CD8-positive, alpha-beta memory T cell (primary cell): ENCODE results near the gene ODAD3. TPM values are rescaled to one million over a fixed set of nuclear protein-coding genes. Genes with fewer than 3 reads are reported as not detected.
A peak's percentile ranks its signal among the peaks of the same experiment; 100 is the strongest.
"Not testable (repeated sequence)": the region's sequence is repeated elsewhere in the genome, so short reads cannot be mapped to it uniquely, and the experiment has no call there.

ENCODE experiments used
- CTCF ChIA-PET: fragments of 350-600 bp; sonication (Branson Sonifier 250); formaldehyde crosslinking; loops from one replicate; lab custom pipeline; 2021; ENCODE audit warnings: antibody characterized with exemption; lab: Charles Lee
- POLR2A ChIA-PET: fragments of 350-600 bp; sonication (Branson Sonifier 250); formaldehyde crosslinking; loops from one replicate; lab custom pipeline; 2021; ENCODE audit warnings: antibody characterized with exemption; lab: Charles Lee
- DNase-seq, 5 donors: peaks; one replicate each; pipeline versions ENCODE4 v3.0.0 to v3.0.0-alpha.2; 2020 to 2022; ENCODE audit warnings: mixed read lengths in 1 of 5
- H3K27ac ChIP-seq: one replicate; pipeline ENCODE4 v1.7.0; 2013; ENCODE audit warnings: low read depth, mild to moderate bottlenecking, low read length, moderate library complexity
- H3K27me3 ChIP-seq: 2 replicates; pipeline ENCODE4 v1.7.0; 2013; ENCODE audit warnings: low read length, mild to moderate bottlenecking; ENCODE audit not compliant: insufficient read depth, poor library complexity, severe bottlenecking
- H3K36me3 ChIP-seq: 2 replicates; pipeline ENCODE4 v1.7.0; 2013; ENCODE audit warnings: mild to moderate bottlenecking, low read length, moderate library complexity; ENCODE audit not compliant: insufficient read depth
- H3K4me1 ChIP-seq: 2 replicates; pipeline ENCODE4 v1.7.0; 2013; ENCODE audit warnings: mild to moderate bottlenecking, low read length, moderate library complexity; ENCODE audit not compliant: insufficient read depth
- H3K4me3 ChIP-seq: 2 replicates; pipeline ENCODE4 v1.7.0; 2013; ENCODE audit warnings: mild to moderate bottlenecking, low read length
- H3K9me3 ChIP-seq: 2 replicates; pipeline ENCODE4 v1.7.0; 2013; ENCODE audit warnings: mild to moderate bottlenecking, low read length
- H3K27ac Mint-ChIP-seq, 8 donors: one replicate each; pipeline ENCODE4 v1.8.0; 2020 to 2021; ENCODE audit warnings: mixed read lengths in 8 of 8, mild to moderate bottlenecking in 6 of 8, inconsistent platforms in 3 of 8, moderate library complexity in 3 of 8
- H3K27me3 Mint-ChIP-seq, 2 donors: one replicate each; pipeline ENCODE4 v1.8.0; 2020 to 2021; ENCODE audit warnings: mixed read lengths in 2 of 2, mild to moderate bottlenecking in 1 of 2, moderate library complexity in 1 of 2
- H3K36me3 Mint-ChIP-seq, 3 donors: one replicate each; pipeline ENCODE4 v1.8.0; 2020 to 2021; ENCODE audit warnings: mixed read lengths in 3 of 3, inconsistent platforms in 1 of 3, mild to moderate bottlenecking in 1 of 3
- H3K4me1 Mint-ChIP-seq, 3 donors: one replicate each; pipeline ENCODE4 v1.8.0; 2020 to 2021; ENCODE audit warnings: mixed read lengths in 3 of 3, inconsistent platforms in 1 of 3, mild to moderate bottlenecking in 1 of 3
- H3K4me3 Mint-ChIP-seq, 7 donors: one replicate each; pipeline ENCODE4 v1.8.0; 2020 to 2021; ENCODE audit warnings: mixed read lengths in 7 of 7, mild to moderate bottlenecking in 6 of 7, moderate library complexity in 4 of 7, inconsistent platforms in 2 of 7
- H3K9me3 Mint-ChIP-seq, 5 donors: one replicate each; pipeline ENCODE4 v1.8.0; 2020 to 2022; ENCODE audit warnings: mixed read lengths in 5 of 5, mild to moderate bottlenecking in 3 of 5, moderate library complexity in 2 of 5, inconsistent platforms in 1 of 5
- polyA plus RNA-seq: library from polyadenylated mRNA; unstranded; fragments of 300-500 nt; fragmentation: Illumina TruSeq; gene quantifications from one replicate; pipeline ENCODE4 v1.2.3, GENCODE V29; 2021
- total RNA-seq, 2 experiments: library from RNA; stranded (reverse); gene quantifications; one replicate each; pipeline ENCODE4 v1.2.3, GENCODE V29; 2021

The ODAD3 gene
- total and polyA plus RNA-seq, 3 experiments from 2014 or later, result 0.11 to 0.24 TPM; not detected in 1

GRCh38 chr19:11465600-11465999 lies 30.7 kb upstream of the ODAD3 start:
- Mint-ChIP-seq H3K36me3 (no peaks in the 10 kb centered on the region), H3K9me3 (no peaks in the 10 kb centered on the region)
- POLR2A ChIA-PET, result no interaction called here

GRCh38 chr19:11464333-11465265 lies 29.7 kb upstream of the ODAD3 start:
- H3K9me3 Mint-ChIP-seq, result no peaks in the 10 kb centered on the region
- Histone ChIP-seq H3K36me3 (no peaks in the 10 kb centered on the region), H3K27ac (no peak overlapping the region), H3K4me1 (no peaks in the 10 kb centered on the region), H3K4me3 (no peak overlapping the region), H3K9me3 (no peaks in the 10 kb centered on the region), H3K27me3 (no peaks in the 10 kb centered on the region)
- no peak overlapping the region for H3K4me3 Mint-ChIP-seq
- no peak for DNase-seq
- H3K27me3 Mint-ChIP-seq, result peaks cover 6 to 19% of the 10 kb centered on the region in 2 donors
- ChIA-PET POLR2A (no interaction called here), CTCF (no interaction called here)
- H3K27ac Mint-ChIP-seq, result no peak overlapping the region
- peaks cover 0 to 3% (median 0%) of the 10 kb centered on the region in 3 donors for H3K4me1 Mint-ChIP-seq
- no peaks in the 10 kb centered on the region for H3K36me3 Mint-ChIP-seq

More at GRCh38 chr19:11465600-11465999, 30.7 kb upstream of the ODAD3 start:
- no peaks in the 10 kb centered on the region for H3K27me3 ChIP-seq
- H3K36me3 ChIP-seq, result no peaks in the 10 kb centered on the region
- H3K27ac ChIP-seq, result no peak overlapping the region
- H3K4me3 Mint-ChIP-seq, result no peak overlapping the region
- CTCF ChIA-PET, result no interaction called here
- peaks cover 0 to 3% (median 0%) of the 10 kb centered on the region in 3 donors for H3K4me1 Mint-ChIP-seq
- H3K27me3 Mint-ChIP-seq, result peaks cover 4 to 9% of the 10 kb centered on the region in 2 donors
- H3K9me3 ChIP-seq, result no peaks in the 10 kb centered on the region
- DNase-seq, result no peak
- H3K4me1 ChIP-seq, result no peaks in the 10 kb centered on the region
- no peak overlapping the region for H3K27ac Mint-ChIP-seq
- no peak overlapping the region for H3K4me3 ChIP-seq

- ChIA-PET POLR2A (no interaction called here), CTCF (no interaction called here)
- Mint-ChIP-seq H3K27me3 (peaks cover 4 to 16% of the 10 kb centered on the region in 2 donors), H3K4me1 (peaks cover 0 to 3% (median 0%) of the 10 kb centered on the region in 3 donors), H3K9me3 (no peaks in the 10 kb centered on the region), H3K27ac (peak overlapping the region in 3 of 8 donors; percentile 21 to 43 (median 33)), H3K36me3 (no peaks in the 10 kb centered on the region), H3K4me3 (no peak overlapping the region)
- H3K27me3 ChIP-seq, result no peaks in the 10 kb centered on the region
- H3K4me1 ChIP-seq, result no peaks in the 10 kb centered on the region
- H3K36me3 ChIP-seq, result no peaks in the 10 kb centered on the region
- H3K9me3 ChIP-seq, result no peaks in the 10 kb centered on the region
- H3K4me3 ChIP-seq, result no peak overlapping the region
- no peak overlapping the region for H3K27ac ChIP-seq
- DNase-seq, result no peak
These were observed 28.5 kb upstream of the ODAD3 start for GRCh38 chr19:11463391-11463790.

- H3K4me3 ChIP-seq, result no peak overlapping the region
- CTCF ChIA-PET, result no interaction called here
- H3K4me3 Mint-ChIP-seq, result no peak overlapping the region
These were observed 26.5 kb upstream of the ODAD3 start for GRCh38 chr19:11461453-11461852.

GRCh38 chr19:11460207-11460606 lies 25.3 kb upstream of the ODAD3 start:
- Histone ChIP-seq H3K27ac (no peak overlapping the region), H3K27me3 (no peaks in the 10 kb centered on the region), H3K4me1 (no peaks in the 10 kb centered on the region), H3K4me3 (no peak overlapping the region), H3K9me3 (no peaks in the 10 kb centered on the region), H3K36me3 (no peaks in the 10 kb centered on the region)
- H3K36me3 Mint-ChIP-seq, result no peaks in the 10 kb centered on the region
- POLR2A ChIA-PET, result no interaction called here
- H3K4me3 Mint-ChIP-seq, result no peak overlapping the region
- peaks cover 0 to 3% (median 0%) of the 10 kb centered on the region in 3 donors for H3K4me1 Mint-ChIP-seq
- H3K27me3 Mint-ChIP-seq, result peaks cover 6 to 18% of the 10 kb centered on the region in 2 donors
- no peaks in the 10 kb centered on the region for H3K9me3 Mint-ChIP-seq
- CTCF ChIA-PET, result no interaction called here
- H3K27ac Mint-ChIP-seq, result no peak overlapping the region
- DNase-seq, result no peak

More at GRCh38 chr19:11461453-11461852, 26.5 kb upstream of the ODAD3 start:
- Mint-ChIP-seq H3K9me3 (no peaks in the 10 kb centered on the region), H3K27me3 (peaks cover 7 to 18% of the 10 kb centered on the region in 2 donors), H3K36me3 (no peaks in the 10 kb centered on the region), H3K4me1 (peaks cover 0 to 3% (median 0%) of the 10 kb centered on the region in 3 donors), H3K27ac (peak overlapping the region in 1 of 8 donors; percentile 19)
- POLR2A ChIA-PET, result no interaction called here
- no peaks in the 10 kb centered on the region for H3K36me3 ChIP-seq
- H3K27me3 ChIP-seq, result no peaks in the 10 kb centered on the region
- H3K4me1 ChIP-seq, result no peaks in the 10 kb centered on the region
- no peak overlapping the region for H3K27ac ChIP-seq
- no peaks in the 10 kb centered on the region for H3K9me3 ChIP-seq
- no peak for DNase-seq

DNA sequence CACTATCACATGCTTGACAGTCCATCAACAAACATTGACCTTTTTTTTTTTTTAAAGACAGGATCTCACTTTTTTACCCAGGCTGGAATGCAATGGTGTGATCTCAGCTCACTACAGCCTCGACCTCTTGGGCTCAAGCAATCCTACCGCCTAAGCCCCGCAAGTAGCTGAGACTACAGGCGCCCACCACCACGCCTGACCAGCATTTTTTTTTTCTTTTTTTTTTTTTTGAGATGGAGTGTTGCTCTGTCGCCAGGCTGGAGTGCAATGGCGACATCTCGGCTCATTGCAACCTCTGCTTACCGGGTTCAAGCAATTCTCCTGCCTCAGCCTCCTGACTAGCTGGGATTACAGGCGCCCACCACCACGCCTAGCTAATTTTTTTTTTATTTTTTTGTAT lies 24.0 kb upstream of the ODAD3 start:
- POLR2A ChIA-PET, result not testable (repeated sequence)
- CTCF ChIA-PET, result interaction anchor here (1.2 kb wide), 1 partner anchor 300 kb away, joined by 3 read pairs; no protein-coding TSS in a partner anchor

GRCh38 chr19:11458236-11458900 lies 23.4 kb upstream of the ODAD3 start:
- POLR2A ChIA-PET, result no interaction called here

More for the DNA sequence above, 24.0 kb upstream of the ODAD3 start:
- H3K36me3 ChIP-seq, H3K36me3 Mint-ChIP-seq, H3K4me3 Mint-ChIP-seq, H3K27me3 ChIP-seq, H3K9me3 ChIP-seq, H3K4me1 Mint-ChIP-seq, H3K27ac ChIP-seq, H3K9me3 Mint-ChIP-seq, H3K4me1 ChIP-seq, H3K4me3 ChIP-seq, H3K27ac Mint-ChIP-seq, DNase-seq: not testable (repeated sequence)
- peaks cover 6 to 18% of the 10 kb centered on the region in 2 donors for H3K27me3 Mint-ChIP-seq

DNA sequence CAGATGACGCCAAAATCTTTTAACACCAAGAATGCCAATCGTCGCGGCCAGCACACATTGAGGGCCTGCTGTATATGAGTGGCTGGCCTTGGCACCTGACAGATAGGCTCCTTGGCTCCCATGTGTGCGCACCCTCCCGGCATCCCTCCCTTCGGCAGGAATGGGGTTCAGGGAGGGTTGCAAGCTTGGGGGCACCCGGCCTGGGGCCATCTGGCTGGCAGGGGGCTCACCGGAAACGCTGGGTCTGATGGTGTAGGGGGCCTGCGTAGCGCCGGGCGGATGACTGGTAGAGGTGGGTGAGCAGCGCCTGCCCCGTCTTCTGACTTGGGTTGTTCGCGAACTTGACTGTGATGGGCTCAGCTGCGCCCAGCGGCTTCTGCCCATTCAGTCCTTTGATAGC lies 22.9 kb upstream of the ODAD3 start:
- Histone ChIP-seq H3K27ac (no peak overlapping the region), H3K4me3 (no peak overlapping the region), H3K4me1 (no peaks in the 10 kb centered on the region), H3K36me3 (no peaks in the 10 kb centered on the region), H3K9me3 (no peaks in the 10 kb centered on the region), H3K27me3 (no peaks in the 10 kb centered on the region)
- no peak for DNase-seq
- H3K27me3 Mint-ChIP-seq, result peaks cover 6 to 18% of the 10 kb centered on the region in 2 donors
- ChIA-PET POLR2A (no interaction called here), CTCF (no interaction called here)
- no peak overlapping the region for H3K27ac Mint-ChIP-seq
- H3K4me3 Mint-ChIP-seq, result no peak overlapping the region
- H3K9me3 Mint-ChIP-seq, result no peaks in the 10 kb centered on the region
- H3K4me1 Mint-ChIP-seq, result no peaks in the 10 kb centered on the region
- H3K36me3 Mint-ChIP-seq, result no peaks in the 10 kb centered on the region

More at GRCh38 chr19:11458236-11458900, 23.4 kb upstream of the ODAD3 start:
- H3K27me3 Mint-ChIP-seq, result peaks cover 6 to 18% of the 10 kb centered on the region in 2 donors
- peaks cover 0 to 2% (median 0%) of the 10 kb centered on the region in 3 donors for H3K4me1 Mint-ChIP-seq
- CTCF ChIA-PET, result interaction anchor here (1.2 kb wide), 1 partner anchor 299 kb away, joined by 3 read pairs; no protein-coding TSS in a partner anchor
- H3K9me3 Mint-ChIP-seq, result no peaks in the 10 kb centered on the region
- H3K36me3 Mint-ChIP-seq, result no peaks in the 10 kb centered on the region
- H3K9me3 ChIP-seq, result no peaks in the 10 kb centered on the region
- no peak overlapping the region for H3K4me3 ChIP-seq
- H3K36me3 ChIP-seq, result no peaks in the 10 kb centered on the region
- no peaks in the 10 kb centered on the region for H3K27me3 ChIP-seq
- no peak overlapping the region for H3K27ac Mint-ChIP-seq
- no peaks in the 10 kb centered on the region for H3K4me1 ChIP-seq
- DNase-seq, result no peak
- H3K4me3 Mint-ChIP-seq, result no peak overlapping the region
- no peak overlapping the region for H3K27ac ChIP-seq
